GM18909 (cell line): Measurements from ENCODE around the gene EEIG2.
"Not testable (repeated sequence)": the region's sequence is repeated elsewhere in the genome, so short reads cannot be mapped to it uniquely, and the experiment has no call there.

Source experiments
- ATAC-seq: cut with Tn5 transposase; IDR thresholded peaks from one replicate; pipeline ENCODE4 v1.9.1; 2021; ENCODE audit warnings: mild to moderate bottlenecking; ENCODE audit not compliant: unreplicated experiment, poor library complexity

Gene EEIG2

DNA sequence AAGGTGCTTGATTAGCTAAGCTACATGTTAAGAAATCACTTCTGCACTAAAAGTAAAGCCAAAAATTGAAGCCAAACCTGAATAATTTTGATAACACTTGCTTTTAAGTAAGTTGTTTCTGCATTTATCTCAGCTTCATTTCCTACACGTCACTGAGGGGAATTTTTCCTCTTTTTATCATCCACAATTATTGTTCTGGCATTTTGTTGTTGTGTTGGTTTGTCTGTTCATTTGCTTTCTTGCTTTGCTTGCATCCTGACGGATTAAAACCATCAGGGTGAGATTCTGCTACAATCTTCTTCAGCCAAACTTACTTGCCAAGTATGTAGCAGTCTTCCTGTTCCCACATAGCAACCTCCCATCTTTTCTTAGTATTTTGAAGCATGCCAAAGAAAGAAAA, 18.0 kb upstream of the EEIG2 start:
- ATAC-seq: no peak

DNA sequence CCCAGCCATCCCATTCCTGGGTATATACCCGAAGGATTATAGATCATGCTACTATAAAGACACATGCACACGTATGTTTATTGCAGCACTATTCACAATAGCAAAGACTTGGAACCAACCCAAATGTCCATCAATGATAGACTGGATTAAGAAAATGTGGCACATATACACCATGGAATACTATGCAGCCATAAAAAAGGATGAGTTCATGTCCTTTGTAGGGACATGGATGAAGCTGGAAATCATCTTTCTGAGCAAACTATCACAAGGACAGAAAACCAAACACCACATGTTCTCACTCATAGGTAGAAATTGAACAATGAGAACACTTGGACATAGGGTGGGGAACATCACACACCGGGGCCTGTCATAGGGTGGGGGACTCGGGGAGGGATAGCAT, 12.4 kb upstream of the EEIG2 start:
- ATAC-seq: not testable (repeated sequence)

DNA sequence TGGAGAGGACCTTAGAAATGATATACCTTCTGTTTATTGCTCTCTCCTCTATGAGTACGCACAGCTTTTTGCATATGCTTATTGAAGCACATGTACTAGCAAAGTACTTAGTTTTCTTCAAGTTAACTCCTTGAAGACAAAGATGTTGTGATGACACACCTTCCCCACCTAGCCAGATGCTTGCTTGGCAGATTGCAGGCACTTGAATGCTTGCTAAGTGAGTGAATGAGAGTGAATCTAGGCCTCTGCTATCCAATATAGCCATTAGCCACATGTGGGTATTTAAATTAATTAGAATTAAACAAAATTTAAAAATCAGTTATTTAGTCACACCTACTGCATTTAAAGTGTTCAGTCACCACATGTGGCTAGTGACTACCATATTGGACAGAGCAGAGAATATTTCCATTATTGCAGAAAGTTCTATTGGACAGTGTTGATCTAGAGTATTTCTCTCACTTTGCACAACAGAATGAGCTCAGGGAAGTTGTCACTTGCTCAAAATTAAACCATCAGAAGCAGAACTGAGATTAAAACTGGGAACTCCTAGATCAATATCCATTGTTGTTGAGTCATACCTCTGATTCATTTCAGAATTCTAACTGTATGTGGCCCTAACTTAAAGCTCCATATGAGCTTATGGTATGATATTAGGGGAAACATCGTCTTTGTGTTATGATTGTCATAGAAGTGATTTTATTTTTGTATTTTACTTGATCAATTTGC, 8.6 kb upstream of the EEIG2 start:
- ATAC-seq: peak; percentile 95

DNA sequence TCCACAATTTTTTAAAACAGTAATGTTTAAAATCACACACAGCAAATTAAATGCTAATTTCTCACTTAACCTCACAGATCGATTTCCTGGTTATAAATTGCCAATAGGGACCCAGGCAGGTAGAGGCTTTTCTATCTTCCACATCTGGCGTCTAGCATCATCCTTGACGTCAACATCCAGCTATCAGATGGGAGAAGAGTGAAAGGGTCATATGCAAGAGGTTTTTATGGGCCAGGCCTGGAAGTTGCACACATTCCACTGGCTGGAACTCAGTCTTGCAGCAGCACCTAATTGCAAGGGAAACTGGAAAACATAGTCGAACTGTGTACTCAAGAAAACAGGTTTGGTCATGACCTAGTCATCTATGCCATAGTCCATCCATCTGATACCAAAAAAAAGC, 6.0 kb upstream of the EEIG2 start:
- ATAC-seq: no peak

DNA sequence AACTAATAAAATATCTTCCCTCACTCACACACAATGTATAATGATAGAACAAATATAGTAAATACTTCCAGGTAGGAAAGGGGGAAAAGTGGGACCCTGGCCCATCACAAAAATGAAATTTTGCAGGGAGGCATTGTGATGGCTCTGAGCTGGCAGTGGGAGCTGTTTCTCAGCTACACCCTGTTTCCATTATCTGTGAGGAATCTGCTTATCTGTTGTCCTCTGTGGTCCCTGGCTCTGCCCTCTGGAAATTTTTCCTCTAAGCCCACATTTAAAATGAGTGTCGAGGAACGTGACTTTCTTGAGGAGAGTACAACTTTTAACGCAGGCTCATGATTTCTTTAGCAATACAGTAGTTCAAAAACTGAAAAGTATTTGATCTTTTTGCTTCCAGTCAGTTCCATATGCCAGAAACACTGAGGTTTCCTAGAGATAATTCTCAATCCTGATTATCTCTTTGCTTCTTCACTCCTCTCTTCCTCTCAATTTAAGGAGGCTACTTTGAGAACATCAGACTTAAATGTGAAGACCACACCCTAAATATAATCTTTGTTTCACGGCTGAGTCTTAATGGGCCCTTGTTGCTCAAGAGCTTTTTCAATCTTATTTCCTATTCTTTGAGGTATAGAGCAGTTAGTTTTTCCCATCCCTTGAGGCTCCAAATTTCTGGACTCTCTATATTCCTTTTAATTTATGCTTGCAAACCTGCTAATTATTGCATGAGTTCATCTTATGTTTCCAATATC, 5.0 kb upstream of the EEIG2 start:
- no peak for ATAC-seq

DNA sequence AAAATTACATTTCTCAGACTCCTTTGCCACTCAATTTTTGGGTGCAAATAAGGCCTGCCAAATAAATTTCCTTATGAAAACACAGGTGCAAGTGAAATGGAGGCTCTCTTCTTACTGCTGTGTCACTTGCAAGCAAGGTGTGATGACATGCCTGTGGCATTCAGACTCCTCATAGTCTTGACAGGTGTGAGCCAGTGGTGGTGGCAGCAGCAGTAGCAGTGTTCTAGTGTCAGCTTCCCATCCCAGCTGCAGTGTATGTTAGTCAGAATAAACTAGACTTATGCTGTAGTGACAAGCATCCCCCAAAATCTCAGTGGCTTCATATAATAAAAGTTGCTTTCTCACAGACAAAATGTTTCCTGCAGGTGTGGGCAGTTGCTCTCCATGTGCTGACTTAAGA, 3.8 kb upstream of the EEIG2 start:
- ATAC-seq: no peak

DNA sequence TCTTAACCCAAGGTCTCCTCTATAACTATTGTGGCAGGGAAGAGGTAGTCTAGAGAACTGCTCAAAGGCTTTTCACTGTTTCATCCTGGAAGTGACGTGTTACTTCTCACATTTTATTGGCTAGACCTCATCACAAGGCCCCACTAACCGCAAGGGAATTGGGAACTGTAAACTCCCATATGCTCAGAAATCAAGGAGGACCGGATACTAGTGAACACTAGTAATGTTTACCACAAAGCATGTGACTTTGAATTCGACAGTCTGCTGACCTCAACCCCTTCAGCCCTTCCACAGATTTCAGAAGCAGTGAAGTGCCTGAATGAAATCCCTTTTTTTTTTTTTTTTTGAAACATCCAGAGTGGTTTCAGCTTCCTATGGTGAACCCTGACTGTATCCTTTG, 3.4 kb upstream of the EEIG2 start:
- ATAC-seq: no peak

DNA sequence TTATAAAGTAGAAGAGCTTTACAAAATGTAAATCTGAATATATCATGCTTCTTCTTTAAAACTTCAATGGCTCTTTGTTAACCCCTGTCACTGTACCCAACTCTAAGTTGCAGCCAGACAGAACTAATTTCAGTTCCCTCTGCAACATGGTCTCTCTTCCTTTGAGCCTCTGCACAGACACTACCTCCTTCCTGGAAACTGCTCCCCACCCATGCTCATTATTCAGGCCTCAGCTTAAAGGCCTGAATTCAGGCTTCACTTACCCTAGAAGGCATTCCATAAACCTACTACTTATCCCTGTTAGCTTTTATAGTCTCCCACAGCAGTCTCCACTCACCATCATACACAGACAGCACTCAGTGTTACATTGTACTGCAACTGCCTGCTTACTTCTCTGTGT, 2.6 kb upstream of the EEIG2 start:
- peak; percentile 25 for ATAC-seq

DNA sequence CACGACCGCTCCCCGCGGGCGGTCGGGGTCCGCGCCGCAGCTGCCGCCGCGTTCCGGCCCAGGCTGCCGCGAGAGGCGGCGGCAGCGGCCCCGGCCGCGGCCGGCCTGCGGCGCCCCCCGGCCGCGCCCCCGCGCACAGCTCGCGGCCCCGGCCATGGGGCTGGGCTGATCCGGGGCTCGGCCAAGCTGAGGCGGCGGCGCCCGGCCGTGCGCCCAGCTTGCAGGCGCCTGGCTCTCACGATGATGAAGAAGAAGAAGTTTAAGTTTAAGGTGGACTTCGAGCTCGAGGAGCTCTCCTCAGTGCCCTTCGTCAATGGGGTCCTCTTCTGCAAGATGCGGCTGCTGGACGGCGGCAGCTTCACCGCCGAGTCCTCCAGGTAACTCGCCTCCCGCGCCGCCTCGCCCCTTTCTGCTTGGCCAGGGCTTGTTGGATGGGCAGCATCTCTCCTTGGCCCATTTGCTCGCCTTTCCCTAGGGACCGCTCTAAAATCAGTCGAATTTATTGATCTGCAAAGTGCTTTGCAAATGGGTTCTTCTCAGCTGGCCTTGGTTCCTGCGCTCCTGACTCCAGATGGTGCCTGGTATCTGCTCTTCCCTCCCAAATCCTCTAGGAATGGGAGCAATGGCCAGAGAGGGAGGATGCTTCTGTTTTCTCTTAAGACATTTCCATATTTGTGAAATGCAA, 431 bp downstream of the EEIG2 start:
- peak; percentile 38 for ATAC-seq

DNA sequence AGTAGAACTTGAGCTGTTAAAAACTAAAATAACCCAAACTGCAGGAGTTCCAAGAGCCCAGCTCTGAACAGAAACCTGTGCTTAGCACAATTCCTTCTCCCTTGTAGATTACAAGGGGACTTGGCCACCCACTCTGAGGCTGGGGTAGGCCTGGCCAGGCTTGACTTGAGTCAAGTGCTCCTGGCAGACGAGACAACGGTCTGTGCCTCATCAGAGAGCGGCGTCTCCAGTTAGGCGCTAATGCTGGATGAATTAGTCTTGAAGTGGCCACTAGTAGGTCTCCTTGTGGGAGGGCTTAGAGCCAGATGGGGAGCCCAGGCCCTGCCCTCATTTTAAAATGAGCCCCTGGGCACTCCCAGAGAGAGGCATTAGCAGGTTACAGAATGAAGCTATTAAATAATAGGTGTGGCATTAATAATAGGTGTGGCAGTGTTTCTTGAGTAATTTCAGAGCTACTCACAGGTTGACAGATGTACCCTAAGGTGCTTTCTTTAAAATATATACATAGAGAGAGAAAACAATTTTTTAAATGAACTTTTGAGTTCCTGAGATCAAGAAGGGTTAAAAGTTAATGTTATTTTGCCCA, 1.1 kb downstream of the EEIG2 start:
- peak; percentile 46 for ATAC-seq

DNA sequence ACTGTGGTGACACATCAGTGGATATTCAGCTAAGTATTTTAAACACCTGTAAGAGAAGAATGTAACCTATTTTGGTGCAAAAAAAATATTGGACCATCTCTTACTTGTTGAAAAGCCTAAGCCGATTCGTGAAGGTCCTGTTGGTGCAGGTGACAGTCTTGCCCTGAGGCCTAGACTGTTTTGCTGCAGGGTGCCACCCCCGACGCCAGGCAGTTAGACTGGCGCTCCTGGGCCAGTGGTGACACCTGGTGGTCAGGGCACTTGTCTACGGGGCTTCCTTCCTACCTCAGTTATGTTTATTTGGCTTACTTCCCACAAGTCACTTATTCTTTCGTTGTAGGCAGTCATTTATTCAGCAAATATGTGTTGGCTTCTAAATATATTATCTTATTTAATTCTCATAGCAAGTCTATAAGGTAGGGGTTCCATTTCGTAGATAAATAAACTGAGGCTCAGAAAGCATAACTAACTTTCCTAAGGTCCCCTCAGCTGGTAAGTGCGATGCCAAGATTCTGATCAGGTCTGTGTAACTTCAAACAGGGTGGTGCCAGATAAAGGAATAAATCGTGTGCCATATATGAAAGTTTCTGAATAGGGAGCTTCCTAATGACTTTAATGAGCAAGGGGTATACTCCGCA, 1.9 kb downstream of the EEIG2 start:
- ATAC-seq: peak; percentile 50

DNA sequence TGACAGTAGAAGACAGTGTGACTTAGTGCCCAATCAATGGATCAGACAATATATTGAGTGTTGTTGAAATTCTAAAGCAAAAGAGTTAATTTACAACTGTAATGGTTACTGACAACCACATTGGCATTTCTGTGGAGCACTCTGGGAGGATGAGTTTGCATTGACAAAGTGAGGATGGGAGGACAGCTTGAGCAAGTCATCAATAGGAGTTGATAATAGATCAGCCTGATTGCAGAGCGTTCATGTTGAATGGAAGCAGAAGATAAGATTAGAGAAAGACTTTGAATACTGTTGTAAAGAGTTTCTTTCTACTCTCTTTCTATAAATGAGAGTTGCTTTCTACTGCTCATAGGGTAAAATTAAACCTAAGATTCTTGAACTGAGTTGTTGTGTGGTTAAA, 3.9 kb downstream of the EEIG2 start:
- no peak for ATAC-seq

DNA sequence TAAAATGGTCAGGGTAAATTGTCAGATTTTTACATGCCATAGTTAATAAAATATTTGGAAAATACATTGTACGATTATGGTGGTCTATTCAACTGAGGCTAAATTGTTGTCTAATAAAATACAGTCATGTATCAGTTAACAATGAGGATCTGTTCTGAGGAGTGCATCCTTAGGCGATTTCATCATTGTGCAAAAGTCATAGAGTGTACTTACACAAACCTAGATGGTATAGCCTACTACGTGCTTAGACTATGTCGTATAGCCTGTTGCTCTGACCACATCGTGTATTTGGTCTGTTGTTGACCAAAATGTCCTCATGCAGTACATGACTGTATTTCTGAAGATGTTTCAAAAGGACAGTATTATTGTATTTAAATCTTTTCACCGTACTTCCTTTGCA, 5.2 kb downstream of the EEIG2 start:
- no peak for ATAC-seq

DNA sequence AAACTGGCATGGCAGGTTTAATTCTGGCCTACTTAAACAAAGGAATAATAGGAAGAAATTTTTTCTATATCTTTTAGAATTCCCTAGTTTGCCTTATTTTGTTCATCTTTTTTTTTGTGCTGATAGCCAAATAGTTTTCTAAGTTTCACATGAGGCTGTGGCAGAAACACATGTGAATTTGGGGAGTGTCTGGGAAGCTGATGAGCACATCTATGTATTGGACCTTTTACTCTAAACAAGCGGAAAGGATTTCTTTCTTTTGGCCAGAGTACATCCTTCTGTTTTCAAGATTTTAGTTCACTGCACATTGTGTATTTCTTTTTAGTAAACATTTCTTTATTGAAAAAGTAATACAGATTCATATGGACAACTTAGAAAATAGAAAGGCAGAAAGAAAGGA, 5.6 kb downstream of the EEIG2 start:
- ATAC-seq: no peak

DNA sequence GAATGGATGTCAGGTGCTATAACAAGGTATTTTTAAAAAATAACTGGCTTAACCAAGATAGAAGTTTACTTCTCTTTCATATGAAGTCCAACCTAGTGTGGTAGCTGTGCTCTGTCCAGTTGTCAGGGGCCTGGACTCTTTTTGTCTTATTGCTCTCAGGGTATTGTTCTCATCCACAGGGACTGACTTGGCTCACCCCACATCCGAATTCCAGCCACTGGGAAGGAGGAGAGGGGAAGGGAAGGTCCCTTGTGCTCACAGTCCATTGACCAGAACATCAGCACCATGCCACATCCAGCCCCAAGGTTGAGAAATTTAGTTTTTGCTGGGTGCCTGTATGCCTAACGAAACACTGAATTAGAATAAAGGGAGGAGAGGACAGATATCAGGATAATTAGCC, 8.7 kb downstream of the EEIG2 start:
- no peak for ATAC-seq

DNA sequence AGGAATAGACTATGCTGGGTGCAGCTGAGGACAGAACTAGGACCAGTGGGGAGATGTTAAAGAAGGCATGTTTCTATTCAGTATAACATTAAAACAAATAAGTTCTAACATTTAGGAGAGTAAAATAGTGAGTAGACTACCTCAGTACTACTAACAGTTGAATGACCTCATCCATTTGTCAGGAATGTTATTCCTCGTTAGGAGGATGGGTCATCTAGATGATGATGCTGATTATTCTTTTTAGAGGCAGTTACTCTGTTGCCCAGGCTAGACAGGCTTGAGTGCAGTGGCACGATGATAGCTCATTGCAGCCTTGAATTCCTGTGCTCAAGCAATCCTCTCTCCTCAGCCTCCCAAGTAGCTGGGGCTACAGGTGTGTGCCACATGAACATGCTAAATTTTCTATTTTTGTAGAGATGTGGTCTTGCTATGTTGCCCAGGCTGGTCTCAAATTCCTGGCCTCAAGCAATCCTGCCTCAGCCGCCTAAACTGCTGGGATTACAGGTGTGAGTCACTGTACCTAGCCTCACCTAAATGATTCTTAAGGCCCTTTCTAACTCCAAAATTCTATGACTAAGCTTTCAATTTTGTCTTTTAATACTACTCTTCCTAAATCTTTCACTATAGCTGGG, 9.3 kb downstream of the EEIG2 start:
- ATAC-seq: no peak

DNA sequence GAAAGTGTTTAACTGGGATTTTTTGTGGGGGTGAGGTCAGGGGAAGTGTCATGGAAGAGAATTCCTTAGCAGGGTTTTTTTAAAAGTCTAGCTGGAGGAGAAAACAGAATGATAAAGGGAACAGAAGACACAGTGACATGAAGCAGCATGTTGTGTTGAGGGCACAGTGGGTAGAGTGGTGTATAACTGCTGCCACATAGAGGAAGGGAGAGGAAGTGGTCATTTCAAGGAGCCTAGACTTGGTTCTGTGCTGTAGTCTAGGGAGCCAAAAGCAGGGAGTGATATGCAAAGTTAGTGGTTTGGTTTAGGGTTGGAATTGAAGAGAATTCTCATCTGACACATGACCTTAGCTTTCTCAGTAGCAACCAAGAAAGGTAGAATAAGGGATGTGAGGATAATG, 10.2 kb downstream of the EEIG2 start:
- peak; percentile 100 for ATAC-seq

DNA sequence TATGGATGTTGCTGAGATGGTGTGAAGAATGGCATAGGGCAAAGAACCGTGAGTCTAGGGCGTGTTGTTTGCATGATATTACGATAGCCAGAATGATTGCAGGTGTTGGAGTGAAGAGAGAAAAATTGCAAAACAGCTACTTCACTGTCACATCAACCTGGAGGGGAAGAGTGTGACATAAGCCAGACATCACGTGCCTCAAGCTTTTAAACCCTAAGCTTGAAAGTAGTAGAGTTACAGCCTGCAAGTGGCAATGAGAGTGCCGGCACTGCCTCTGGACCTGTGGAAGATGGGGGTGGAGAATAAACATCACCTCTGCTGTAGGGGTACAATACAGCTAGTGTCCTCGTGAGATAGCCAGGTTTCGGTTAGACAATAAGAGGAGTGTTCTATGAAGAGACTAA, 11.1 kb downstream of the EEIG2 start:
- ATAC-seq: no peak

DNA sequence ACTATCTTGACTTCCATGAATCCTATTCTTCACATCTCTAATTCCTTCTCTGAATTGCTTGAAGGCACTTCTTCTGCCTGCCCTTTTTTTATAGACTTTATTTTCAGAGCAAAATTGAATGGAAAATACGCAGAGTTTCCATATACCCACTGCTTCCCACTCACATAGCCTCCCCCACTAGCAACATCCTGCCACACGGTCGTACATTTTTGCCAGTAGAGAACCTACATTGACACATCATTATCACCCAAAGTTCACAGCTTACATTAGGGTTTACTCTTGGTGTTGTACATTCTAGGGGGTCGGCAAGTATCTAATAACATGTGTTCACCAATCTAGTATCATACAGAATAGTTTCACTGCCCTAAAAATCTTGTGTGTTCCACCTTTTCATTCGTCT, 12.3 kb downstream of the EEIG2 start:
- no peak for ATAC-seq

DNA sequence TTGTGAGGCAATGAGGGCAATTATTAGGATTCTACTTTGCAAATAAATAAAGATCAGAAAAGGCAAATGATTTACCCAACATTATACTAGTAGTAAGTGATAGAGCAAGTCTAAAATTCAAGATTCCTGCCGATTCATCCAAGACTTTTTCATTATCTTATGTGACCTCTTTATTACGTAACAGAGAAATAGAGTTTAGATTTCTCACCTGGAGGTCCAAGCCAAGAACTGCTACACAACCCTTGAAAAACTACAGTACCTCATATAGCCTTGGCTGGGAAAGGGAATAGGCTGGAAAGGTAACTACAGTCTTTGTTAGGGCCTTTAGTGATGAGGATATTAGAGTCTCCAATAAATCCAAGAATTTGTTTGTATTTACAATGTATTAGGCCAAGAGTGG, 13.3 kb downstream of the EEIG2 start:
- ATAC-seq: no peak
